ENCODE data around the gene LYRM4.

LYRM4 gene

GRCh38 chr6:5215159-5215558, 45.6 kb downstream of the LYRM4 start:
- H3K27me3 ChIP-seq (ENCODE audit: insufficient read depth, poor library complexity, severe bottlenecking) = no peaks in the 10 kb centered on the region
- H3K27ac ChIP-seq (replicated peaks) = no peak overlapping the region
- TF ChIP-seq POLR2AphosphoS5 (IDR thresholded peaks at IDR 0.05; ENCODE audit: low read depth) (no peak), CTCF (IDR thresholded peaks at IDR 0.05; ENCODE audit: insufficient read depth, low read length) (no peak), GABPA (IDR thresholded peaks at IDR 0.05; ENCODE audit: low read depth) (no peak), SPI1 (IDR thresholded peaks at IDR 0.05; ENCODE audit: borderline replicate concordance, low read depth) (no peak), REST (IDR thresholded peaks at IDR 0.05; ENCODE audit: insufficient replicate concordance, low read depth) (no peak)
- H3K4me3 ChIP-seq (replicated peaks; ENCODE audit: insufficient read depth, low read length) = no peak overlapping the region
- no peak for DNase-seq (ENCODE audit: low read depth in 1 of 2, low spot score in 1 of 2)

- Histone ChIP-seq H3K4me3 (replicated peaks; ENCODE audit: insufficient read depth, low read length) (no peak overlapping the region), H3K27ac (replicated peaks) (no peak overlapping the region), H3K27me3 (ENCODE audit: insufficient read depth, poor library complexity, severe bottlenecking) (no peaks in the 10 kb centered on the region)
- TF ChIP-seq SPI1 (IDR thresholded peaks at IDR 0.05; ENCODE audit: borderline replicate concordance, low read depth) = peak; percentile 4; the same call in 1 of the 2 replicates
- TF ChIP-seq CTCF (IDR thresholded peaks at IDR 0.05; ENCODE audit: insufficient read depth, low read length) = peak; percentile 38
- TF ChIP-seq GABPA (IDR thresholded peaks at IDR 0.05; ENCODE audit: low read depth) = no peak
- DNase-seq (ENCODE audit: low read depth in 1 of 2, low spot score in 1 of 2) = peak; percentile 23 to 41
Measured at GRCh38 chr6:5214570-5215052, 46.1 kb downstream of the LYRM4 start.

- H3K27ac ChIP-seq (replicated peaks) = no peak overlapping the region
- DNase-seq (ENCODE audit: low read depth in 1 of 2, low spot score in 1 of 2) = no peak
- TF ChIP-seq REST (IDR thresholded peaks at IDR 0.05; ENCODE audit: insufficient replicate concordance, low read depth) = no peak
- TF ChIP-seq SPI1 (IDR thresholded peaks at IDR 0.05; ENCODE audit: borderline replicate concordance, low read depth) = no peak
- no peak for TF ChIP-seq GABPA (IDR thresholded peaks at IDR 0.05; ENCODE audit: low read depth)
- no peak for TF ChIP-seq POLR2AphosphoS5 (IDR thresholded peaks at IDR 0.05; ENCODE audit: low read depth)
Measured at GRCh38 chr6:5213836-5214235, 46.9 kb downstream of the LYRM4 start.

GRCh38 chr6:5211492-5211891, 49.3 kb downstream of the LYRM4 start:
- TF ChIP-seq POLR2AphosphoS5 (IDR thresholded peaks at IDR 0.05; ENCODE audit: low read depth) = no peak
- TF ChIP-seq GABPA (IDR thresholded peaks at IDR 0.05; ENCODE audit: low read depth) = no peak
- no peak for TF ChIP-seq CTCF (IDR thresholded peaks at IDR 0.05; ENCODE audit: insufficient read depth, low read length)
- H3K27ac ChIP-seq (replicated peaks) = no peak overlapping the region
- DNase-seq (ENCODE audit: low read depth in 1 of 2, low spot score in 1 of 2) = no peak
- H3K27me3 ChIP-seq (ENCODE audit: insufficient read depth, poor library complexity, severe bottlenecking) = no peaks in the 10 kb centered on the region
- no peak overlapping the region for H3K4me3 ChIP-seq (replicated peaks; ENCODE audit: insufficient read depth, low read length)

More at GRCh38 chr6:5213836-5214235, 46.9 kb downstream of the LYRM4 start:
- H3K27me3 ChIP-seq (ENCODE audit: insufficient read depth, poor library complexity, severe bottlenecking) = no peaks in the 10 kb centered on the region
- no peak overlapping the region for H3K4me3 ChIP-seq (replicated peaks; ENCODE audit: insufficient read depth, low read length)
